Upper lobe of right lung (tissue), 1 donor: Measurements from ENCODE around the gene LONRF2. TPM values are rescaled to one million over a fixed set of nuclear protein-coding genes. Genes with fewer than 3 reads are reported as not detected.

Experiments
- ATAC-seq: fragments of 200-7000 bp; cut with Tn5 transposase; one replicate; pipeline ENCODE4 v1.9.1; 2020; ENCODE audit warnings: mild to moderate bottlenecking, moderate library complexity
- DNase-seq: peaks from one replicate; pipeline ENCODE4 v3.0.0-alpha.2; 2020
- H3K27ac ChIP-seq: fragments of 200-600 bp; one replicate; pipeline ENCODE4 v1.8.0; 2022
- H3K27me3 ChIP-seq: fragments of 200-600 bp; one replicate; pipeline ENCODE4 v1.8.0; 2022; ENCODE audit warnings: mild to moderate bottlenecking
- H3K36me3 ChIP-seq: fragments of 200-600 bp; one replicate; pipeline ENCODE4 v1.8.0; 2022
- H3K4me1 ChIP-seq: fragments of 200-600 bp; one replicate; pipeline ENCODE4 v1.8.0; 2022
- H3K4me3 ChIP-seq: fragments of 200-600 bp; one replicate; pipeline ENCODE4 v1.8.0; 2022; ENCODE audit warnings: mild to moderate bottlenecking
- H3K9me3 ChIP-seq: fragments of 200-600 bp; one replicate; pipeline ENCODE4 v1.8.0; 2022
- intact Hi-C: fragments of 100-400 bp; cut with DNase I; formaldehyde crosslinking; loops from one replicate; pipeline ENCODE4 v1.11.0; 2022
- total RNA-seq: library from RNA; stranded (reverse); fragmentation: NEBNext Ultra II Directional; extraction: Animal tissue kit (Norgen Biotek cat#: 25700); gene quantifications from one replicate; pipeline ENCODE4 v1.2.1, GENCODE V29; 2021
- TF ChIP-seq, protein P1 (sequence below): fragments of 200-600 bp; IDR thresholded peaks from one replicate; pipeline ENCODE4 v1.8.0; 2022; ENCODE audit warnings: antibody characterized with exemption
- donor health status: DM: no; HTN: yes; CAD: no; lungs with severe emphysema.

Gene LONRF2
- total RNA-seq, 1 donor from 2014 or later, result 4.2 TPM

DNA sequence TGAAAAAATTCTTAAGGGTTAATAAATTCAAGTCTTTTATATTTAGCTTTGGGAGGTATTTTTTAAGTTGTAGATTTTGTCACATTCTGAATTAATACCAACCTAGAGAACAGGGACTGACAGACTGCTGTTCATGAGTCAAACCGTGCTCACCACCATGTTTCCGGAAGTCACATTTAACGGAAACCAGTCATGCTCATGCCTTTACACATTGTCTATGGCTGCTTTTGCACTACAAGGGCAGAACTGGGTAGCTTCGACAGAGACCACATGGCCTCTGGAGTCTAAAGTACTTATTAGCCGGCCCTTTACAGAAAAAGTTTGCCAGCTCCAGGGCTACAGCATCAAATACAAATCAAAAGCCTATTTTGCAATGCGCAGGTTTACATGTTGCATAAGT is 33.3 kb downstream of the LONRF2 start:
- H3K4me3 ChIP-seq, result no peak overlapping the region
- TF ChIP-seq, protein P1, sequence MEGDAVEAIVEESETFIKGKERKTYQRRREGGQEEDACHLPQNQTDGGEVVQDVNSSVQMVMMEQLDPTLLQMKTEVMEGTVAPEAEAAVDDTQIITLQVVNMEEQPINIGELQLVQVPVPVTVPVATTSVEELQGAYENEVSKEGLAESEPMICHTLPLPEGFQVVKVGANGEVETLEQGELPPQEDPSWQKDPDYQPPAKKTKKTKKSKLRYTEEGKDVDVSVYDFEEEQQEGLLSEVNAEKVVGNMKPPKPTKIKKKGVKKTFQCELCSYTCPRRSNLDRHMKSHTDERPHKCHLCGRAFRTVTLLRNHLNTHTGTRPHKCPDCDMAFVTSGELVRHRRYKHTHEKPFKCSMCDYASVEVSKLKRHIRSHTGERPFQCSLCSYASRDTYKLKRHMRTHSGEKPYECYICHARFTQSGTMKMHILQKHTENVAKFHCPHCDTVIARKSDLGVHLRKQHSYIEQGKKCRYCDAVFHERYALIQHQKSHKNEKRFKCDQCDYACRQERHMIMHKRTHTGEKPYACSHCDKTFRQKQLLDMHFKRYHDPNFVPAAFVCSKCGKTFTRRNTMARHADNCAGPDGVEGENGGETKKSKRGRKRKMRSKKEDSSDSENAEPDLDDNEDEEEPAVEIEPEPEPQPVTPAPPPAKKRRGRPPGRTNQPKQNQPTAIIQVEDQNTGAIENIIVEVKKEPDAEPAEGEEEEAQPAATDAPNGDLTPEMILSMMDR, result no peak
- H3K27ac ChIP-seq, result no peak overlapping the region
- no peaks in the 10 kb centered on the region for H3K4me1 ChIP-seq
- no peaks in the 10 kb centered on the region for H3K36me3 ChIP-seq
- no peak for DNase-seq
- ATAC-seq, result no peak
- H3K27me3 ChIP-seq, result no peaks in the 10 kb centered on the region
- H3K9me3 ChIP-seq, result no peaks in the 10 kb centered on the region
- intact Hi-C loops, result no loop called here

DNA sequence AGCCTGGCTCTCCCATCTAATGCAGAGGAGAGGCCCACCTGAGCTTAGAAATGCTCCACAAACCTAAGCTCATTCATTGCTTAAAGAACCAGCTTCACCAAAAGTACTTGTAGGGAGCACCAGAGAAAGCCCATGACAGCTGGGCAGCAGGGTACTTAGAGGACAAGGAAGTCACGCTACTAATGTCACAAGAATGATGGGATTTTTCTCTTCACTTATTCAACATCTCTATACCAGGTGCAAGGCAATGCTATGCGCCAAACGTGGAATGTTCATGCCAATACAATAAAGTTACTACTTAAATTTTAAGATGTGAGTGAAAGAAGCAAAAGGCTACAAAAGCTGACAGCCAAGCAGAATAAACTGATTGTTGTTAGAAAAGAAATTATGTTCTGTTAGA is 36.0 kb downstream of the LONRF2 start:
- TF ChIP-seq, protein P1, result no peak
- Histone ChIP-seq H3K9me3 (no peaks in the 10 kb centered on the region), H3K27me3 (no peaks in the 10 kb centered on the region), H3K4me3 (no peak overlapping the region), H3K4me1 (no peaks in the 10 kb centered on the region), H3K36me3 (no peaks in the 10 kb centered on the region), H3K27ac (no peak overlapping the region)
- intact Hi-C loops, result no loop called here
- DNase-seq (no peak), ATAC-seq (no peak)

DNA sequence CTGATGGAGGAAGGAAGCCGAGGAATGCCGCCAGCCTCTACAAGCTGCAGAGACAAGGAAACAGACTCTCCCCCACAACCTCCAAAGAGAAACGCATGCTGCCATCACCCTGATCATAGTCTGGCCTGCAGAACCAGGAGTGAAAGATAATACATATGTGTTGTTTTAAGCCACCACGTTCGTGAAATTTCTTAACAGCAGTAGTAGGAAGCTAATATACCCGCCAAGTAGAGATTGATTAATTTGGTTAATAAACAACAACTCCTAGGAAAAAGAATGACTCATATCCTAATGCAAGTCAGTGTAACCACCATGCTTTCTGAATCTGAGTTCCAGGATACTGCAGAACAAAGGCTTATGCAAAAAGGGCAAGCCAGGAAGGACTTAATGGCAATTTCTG is 36.6 kb downstream of the LONRF2 start:
- H3K27me3 ChIP-seq, result no peaks in the 10 kb centered on the region
- intact Hi-C loops, result no loop called here
- H3K36me3 ChIP-seq, result no peaks in the 10 kb centered on the region
- no peaks in the 10 kb centered on the region for H3K9me3 ChIP-seq
- H3K4me1 ChIP-seq, result no peaks in the 10 kb centered on the region
- no peak overlapping the region for H3K27ac ChIP-seq
- no peak overlapping the region for H3K4me3 ChIP-seq
- TF ChIP-seq, protein P1, result no peak
- no peak for DNase-seq
- no peak for ATAC-seq

DNA sequence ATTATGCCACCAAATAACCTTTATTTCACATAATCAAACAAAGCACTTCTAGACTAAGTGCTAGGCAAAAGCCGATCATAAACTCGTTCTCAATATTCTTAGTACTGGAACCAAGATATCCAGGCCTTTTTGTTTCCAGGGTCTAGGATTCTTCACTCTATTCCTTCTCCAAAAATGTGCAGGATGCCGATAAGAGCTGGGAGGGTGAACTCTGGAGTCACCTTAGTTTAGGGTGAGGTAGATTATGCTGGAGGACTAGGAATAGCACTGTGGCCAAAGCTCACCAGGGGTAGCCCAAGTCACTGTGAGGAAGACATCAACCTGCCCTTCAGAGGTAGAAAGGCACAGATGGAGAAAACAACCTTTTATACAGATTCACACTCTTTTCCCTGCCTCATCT is 37.3 kb downstream of the LONRF2 start:
- no peaks in the 10 kb centered on the region for H3K27me3 ChIP-seq
- no peaks in the 10 kb centered on the region for H3K4me1 ChIP-seq
- no peaks in the 10 kb centered on the region for H3K9me3 ChIP-seq
- no peak overlapping the region for H3K27ac ChIP-seq
- no peaks in the 10 kb centered on the region for H3K36me3 ChIP-seq
- TF ChIP-seq, protein P1, result no peak
- intact Hi-C loops, result no loop called here
- DNase-seq (no peak), ATAC-seq (no peak)
- H3K4me3 ChIP-seq, result no peak overlapping the region

DNA sequence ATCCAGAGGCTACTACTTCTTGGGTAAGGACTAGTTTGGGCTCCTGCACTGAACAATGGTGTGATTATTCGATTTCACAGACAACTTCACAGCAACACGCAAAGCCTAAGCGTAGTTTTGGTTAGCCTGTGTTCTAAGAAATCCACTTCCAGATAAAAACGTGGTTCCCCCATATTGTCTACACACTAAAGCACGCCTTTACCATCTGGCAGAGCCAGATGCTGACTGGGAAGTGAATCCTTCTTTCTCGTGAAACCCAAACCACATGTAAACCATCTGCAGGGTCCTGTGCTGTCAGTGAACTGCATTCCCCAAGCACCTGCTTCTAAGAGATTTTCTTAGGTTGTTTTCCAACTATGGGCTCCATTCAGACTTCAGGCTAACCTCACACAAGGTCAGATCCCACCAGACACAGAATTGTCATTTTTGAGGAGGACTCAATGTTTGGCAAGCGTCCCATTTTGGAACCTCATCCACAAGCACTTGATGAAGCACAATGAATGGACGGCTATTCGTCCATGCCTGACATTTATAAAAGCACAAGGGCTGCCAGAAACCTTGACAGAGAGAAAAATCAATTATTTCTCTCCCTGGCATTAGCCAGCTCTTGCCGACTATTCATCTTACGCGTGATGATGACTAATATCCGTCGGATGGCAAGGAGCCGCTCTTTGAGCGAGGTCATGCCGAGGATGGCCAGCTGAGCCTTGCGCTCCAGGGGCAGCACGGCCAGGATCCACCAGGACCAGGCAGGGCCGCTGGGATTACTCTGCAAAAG is 38.4 kb downstream of the LONRF2 start:
- no peaks in the 10 kb centered on the region for H3K9me3 ChIP-seq
- no peaks in the 10 kb centered on the region for H3K36me3 ChIP-seq
- TF ChIP-seq, protein P1, result no peak
- H3K4me3 ChIP-seq, result no peak overlapping the region
- H3K27me3 ChIP-seq, result no peaks in the 10 kb centered on the region
- H3K27ac ChIP-seq, result no peak overlapping the region
- ATAC-seq (no peak), DNase-seq (no peak)
- H3K4me1 ChIP-seq, result no peaks in the 10 kb centered on the region
- intact Hi-C loops, result no loop called here
